Measurements from ENCODE around the gene OR10G4. TPM values are rescaled to one million over a fixed set of nuclear protein-coding genes. Genes with fewer than 3 reads are reported as not detected.
"Not testable (repeated sequence)": the region's sequence is repeated elsewhere in the genome, so short reads cannot be mapped to it uniquely, and the experiment has no call there.

The OR10G4 gene, protein sequence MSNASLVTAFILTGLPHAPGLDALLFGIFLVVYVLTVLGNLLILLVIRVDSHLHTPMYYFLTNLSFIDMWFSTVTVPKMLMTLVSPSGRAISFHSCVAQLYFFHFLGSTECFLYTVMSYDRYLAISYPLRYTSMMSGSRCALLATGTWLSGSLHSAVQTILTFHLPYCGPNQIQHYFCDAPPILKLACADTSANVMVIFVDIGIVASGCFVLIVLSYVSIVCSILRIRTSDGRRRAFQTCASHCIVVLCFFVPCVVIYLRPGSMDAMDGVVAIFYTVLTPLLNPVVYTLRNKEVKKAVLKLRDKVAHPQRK
- not detected in 2 replicates for total RNA-seq

GRCh38 chr11:124012697-124013096 lies at the start of gene OR10G4:
OR10G4 (plus strand) TSS chr11:124012997; CDS start chr11:124015575, 2,578 bp downstream.
- no peak for DNase-seq (ENCODE audit: low read depth)
- TF ChIP-seq, protein P1, sequence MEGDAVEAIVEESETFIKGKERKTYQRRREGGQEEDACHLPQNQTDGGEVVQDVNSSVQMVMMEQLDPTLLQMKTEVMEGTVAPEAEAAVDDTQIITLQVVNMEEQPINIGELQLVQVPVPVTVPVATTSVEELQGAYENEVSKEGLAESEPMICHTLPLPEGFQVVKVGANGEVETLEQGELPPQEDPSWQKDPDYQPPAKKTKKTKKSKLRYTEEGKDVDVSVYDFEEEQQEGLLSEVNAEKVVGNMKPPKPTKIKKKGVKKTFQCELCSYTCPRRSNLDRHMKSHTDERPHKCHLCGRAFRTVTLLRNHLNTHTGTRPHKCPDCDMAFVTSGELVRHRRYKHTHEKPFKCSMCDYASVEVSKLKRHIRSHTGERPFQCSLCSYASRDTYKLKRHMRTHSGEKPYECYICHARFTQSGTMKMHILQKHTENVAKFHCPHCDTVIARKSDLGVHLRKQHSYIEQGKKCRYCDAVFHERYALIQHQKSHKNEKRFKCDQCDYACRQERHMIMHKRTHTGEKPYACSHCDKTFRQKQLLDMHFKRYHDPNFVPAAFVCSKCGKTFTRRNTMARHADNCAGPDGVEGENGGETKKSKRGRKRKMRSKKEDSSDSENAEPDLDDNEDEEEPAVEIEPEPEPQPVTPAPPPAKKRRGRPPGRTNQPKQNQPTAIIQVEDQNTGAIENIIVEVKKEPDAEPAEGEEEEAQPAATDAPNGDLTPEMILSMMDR (IDR thresholded peaks at IDR 0.05; ENCODE audit: insufficient read depth, low read depth, low read length), result no peak
- no peak within 1 kb of the TSS for H3K4me3 ChIP-seq (ENCODE audit: low read depth, low read length)

DNA sequence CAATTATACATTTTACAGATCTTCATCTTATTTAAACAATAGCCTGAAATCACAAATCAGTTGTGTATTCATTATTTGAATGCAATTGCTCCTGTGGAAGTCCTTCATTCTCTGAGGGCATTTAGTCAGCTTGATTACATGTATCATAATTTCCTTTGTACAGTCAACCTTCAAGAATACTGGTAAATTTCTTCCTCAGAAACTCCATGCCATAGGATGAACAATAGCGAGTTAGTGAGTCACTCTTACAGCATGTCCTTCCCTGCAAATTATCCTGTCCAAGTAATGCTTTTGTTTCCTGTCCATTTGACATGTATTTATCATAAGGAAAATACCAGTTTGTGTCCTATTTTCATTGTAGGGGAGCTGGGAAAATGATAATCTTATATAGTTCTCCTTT lies 39.0 kb upstream of the OR10G4 start:
- TF ChIP-seq, protein P1 (IDR thresholded peaks at IDR 0.05; ENCODE audit: insufficient read depth, low read depth, low read length), result no peak
- no peak overlapping the region for H3K4me3 ChIP-seq (ENCODE audit: low read depth, low read length)
- DNase-seq (ENCODE audit: low read depth), result no peak

- TF ChIP-seq, protein P1 (IDR thresholded peaks at IDR 0.05; ENCODE audit: insufficient read depth, low read depth, low read length), result no peak
- no peak for DNase-seq (ENCODE audit: low read depth)
- H3K4me3 ChIP-seq (ENCODE audit: low read depth, low read length), result no peak overlapping the region
Measured at GRCh38 chr11:123976770-123977560, 35.8 kb upstream of the OR10G4 start.

GRCh38 chr11:123977731-123978347 lies 35.0 kb upstream of the OR10G4 start, which contains the start of gene OR10S1:
OR10S1 (minus strand) TSS chr11:123977781; CDS start chr11:123977664, 117 bp downstream.
- H3K4me3 ChIP-seq (ENCODE audit: low read depth, low read length), result no peak within 1 kb of the TSS
- TF ChIP-seq, protein P1 (IDR thresholded peaks at IDR 0.05; ENCODE audit: insufficient read depth, low read depth, low read length), result no peak
- no peak for DNase-seq (ENCODE audit: low read depth)

- TF ChIP-seq, protein P1 (IDR thresholded peaks at IDR 0.05; ENCODE audit: insufficient read depth, low read depth, low read length), result no peak
- no peak overlapping the region for H3K4me3 ChIP-seq (ENCODE audit: low read depth, low read length)
- DNase-seq (ENCODE audit: low read depth), result no peak
Measured at GRCh38 chr11:123979311-123979710, 33.5 kb upstream of the OR10G4 start.

GRCh38 chr11:123995119-123995518 lies 17.7 kb upstream of the OR10G4 start, which contains the start of gene OR10G6:
OR10G6 (minus strand) TSS chr11:123995161; CDS start chr11:123995161, 0 bp downstream.
- DNase-seq (ENCODE audit: low read depth), result no peak
- TF ChIP-seq, protein P1 (IDR thresholded peaks at IDR 0.05; ENCODE audit: insufficient read depth, low read depth, low read length), result no peak
- no peak within 1 kb of the TSS for H3K4me3 ChIP-seq (ENCODE audit: low read depth, low read length)

GRCh38 chr11:124015837-124016236 lies 3.0 kb downstream of the OR10G4 start:
- not testable (repeated sequence) for DNase-seq (ENCODE audit: low read depth); H3K4me3 ChIP-seq (ENCODE audit: low read depth, low read length)

Data from fibroblast of villous mesenchyme (primary cell).